Upper lobe of left lung (tissue), 4 donors: Measurements from ENCODE around the gene SRGAP3.

Experiments used
- CTCF ChIP-seq, 6 experiments: fragments of 450-650 bp in 4 of 6; fragments of 200-600 bp in 2 of 6; sonication (generic) in 2 of 6; IDR thresholded peaks; one replicate each; pipeline ENCODE4 v1.5.1; 2016 to 2019; ENCODE audit warnings: antibody characterized with exemption in 6 of 6
- EP300 ChIP-seq, 4 donors: sonication (generic); formaldehyde crosslinking; IDR thresholded peaks; one replicate each; pipeline ENCODE4 v1.5.1; 2017; ENCODE audit warnings: antibody characterized with exemption in 4 of 4, control low read depth in 2 of 4
- POLR2A ChIP-seq, 4 donors: fragments of 450-650 bp; IDR thresholded peaks; one replicate each; pipeline ENCODE4 v1.5.1; 2016 to 2017; ENCODE audit warnings: antibody characterized with exemption in 4 of 4, mild to moderate bottlenecking in 2 of 4
- POLR2AphosphoS5 ChIP-seq, 2 donors: sonication (generic); formaldehyde crosslinking; IDR thresholded peaks; one replicate each; pipeline ENCODE4 v1.5.1; 2017; ENCODE audit warnings: antibody characterized with exemption in 2 of 2

DNA sequence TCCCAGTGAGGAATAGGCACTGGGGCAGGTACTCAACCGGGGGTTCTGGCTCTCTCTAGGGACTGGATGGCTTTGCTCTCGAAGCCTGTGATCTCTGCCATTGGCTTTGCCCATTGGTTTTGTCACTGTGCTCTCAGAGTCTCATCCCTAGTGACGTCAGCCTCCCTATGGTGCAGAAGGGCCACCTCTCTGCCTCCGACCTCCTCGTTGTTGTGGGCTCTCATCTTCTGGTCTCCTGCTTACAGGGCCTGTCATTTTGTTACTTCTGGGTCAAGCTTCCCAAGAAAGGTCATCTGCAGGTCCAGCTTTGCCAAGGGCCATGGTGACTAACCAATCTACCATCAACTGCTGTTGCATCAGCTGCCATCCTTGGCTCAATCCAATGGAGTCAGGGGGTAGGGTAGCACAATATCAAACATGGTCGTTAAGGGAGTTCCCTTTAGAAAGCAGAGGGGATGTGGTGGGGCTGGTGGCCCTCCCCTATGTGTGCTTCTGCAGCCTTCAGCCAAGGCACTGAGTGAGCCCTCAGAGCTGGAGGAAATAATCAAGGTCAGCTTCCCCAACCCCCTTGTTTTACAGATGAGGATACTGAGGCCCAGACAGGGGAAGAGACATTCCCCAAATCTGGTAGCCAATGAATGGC, 272.8 kb downstream of the SRGAP3 start:
- TF ChIP-seq CTCF (IDR thresholded peaks at IDR 0.05) (no peak), POLR2A (IDR thresholded peaks at IDR 0.05) (no peak), EP300 (IDR thresholded peaks at IDR 0.05) (no peak), POLR2AphosphoS5 (IDR thresholded peaks at IDR 0.05) (no peak)
